HL-60 (cell line): ENCODE measurements around the gene ENKUR.

ENCODE experiments used
- DNase-seq, 2 experiments: peaks; one replicate each; pipeline ENCODE4 v3.0.0-alpha.2; 2010 to 2020; ENCODE audit warnings: low read depth in 1 of 2, low spot score in 1 of 2
- H3K27ac ChIP-seq: fragments of 250-450 bp; sonication (Bioruptor Pico); replicated peaks from 2 replicates; pipeline ENCODE4 v1.5.1; 2020; ENCODE audit warnings: mild to moderate bottlenecking, moderate library complexity
- H3K27me3 ChIP-seq: fragments of 250-450 bp; sonication (Bioruptor Pico); 2 replicates; pipeline ENCODE4 v1.5.1; 2021; ENCODE audit warnings: mild to moderate bottlenecking, moderate library complexity; ENCODE audit not compliant: insufficient read depth, poor library complexity, severe bottlenecking
- H3K4me3 ChIP-seq: replicated peaks from 2 replicates; pipeline ENCODE4 v1.5.1; 2011; ENCODE audit warnings: mild to moderate bottlenecking, control low read depth, low read length; ENCODE audit not compliant: insufficient read depth
- CTCF ChIP-seq: IDR thresholded peaks from one replicate; pipeline ENCODE4 v1.5.1; 2011; ENCODE audit warnings: low read length, control low read depth, inconsistent platforms; ENCODE audit not compliant: insufficient read depth
- GABPA ChIP-seq: IDR thresholded peaks from 2 replicates; pipeline ENCODE4 v1.6.1; 2012; ENCODE audit warnings: low read depth
- POLR2AphosphoS5 ChIP-seq: IDR thresholded peaks from 2 replicates; pipeline ENCODE4 v1.6.1; 2012; ENCODE audit warnings: low read depth
- REST ChIP-seq: IDR thresholded peaks from 2 replicates; pipeline ENCODE4 v1.6.1; 2012; ENCODE audit warnings: low read depth; ENCODE audit not compliant: insufficient replicate concordance
- SPI1 ChIP-seq: IDR thresholded peaks from 2 replicates; pipeline ENCODE4 v1.6.1; 2012; ENCODE audit warnings: low read depth, mild to moderate bottlenecking, borderline replicate concordance

Gene ENKUR

GRCh38 chr10:25039531-25039930, 23.6 kb upstream of the ENKUR start:
- Histone ChIP-seq H3K4me3 (no peak overlapping the region), H3K27me3 (no peaks in the 10 kb centered on the region), H3K27ac (no peak overlapping the region)
- TF ChIP-seq SPI1 (no peak), REST (no peak), POLR2AphosphoS5 (no peak), GABPA (no peak)
- DNase-seq = no peak

GRCh38 chr10:25038325-25038724, 22.4 kb upstream of the ENKUR start:
- DNase-seq = no peak
- TF ChIP-seq REST (no peak), SPI1 (no peak), GABPA (no peak), CTCF (no peak), POLR2AphosphoS5 (no peak)
- no peak overlapping the region for H3K4me3 ChIP-seq
- H3K27me3 ChIP-seq = no peaks in the 10 kb centered on the region
- H3K27ac ChIP-seq = no peak overlapping the region

- no peak for DNase-seq
- H3K27me3 ChIP-seq = no peaks in the 10 kb centered on the region
- no peak overlapping the region for H3K27ac ChIP-seq
- no peak overlapping the region for H3K4me3 ChIP-seq
- no peak for TF ChIP-seq REST
- no peak for TF ChIP-seq CTCF
- TF ChIP-seq SPI1 = no peak
- TF ChIP-seq POLR2AphosphoS5 = no peak
Measured at GRCh38 chr10:25036381-25036780, 20.4 kb upstream of the ENKUR start.

- no peak for TF ChIP-seq POLR2AphosphoS5
- TF ChIP-seq REST = no peak
- no peak for TF ChIP-seq GABPA
- no peak for TF ChIP-seq SPI1
- no peak for TF ChIP-seq CTCF
- no peak overlapping the region for H3K27ac ChIP-seq
- DNase-seq = no peak
Measured at GRCh38 chr10:25029519-25029918, 13.6 kb upstream of the ENKUR start.

More at GRCh38 chr10:25029519-25029918, 13.6 kb upstream of the ENKUR start:
- H3K4me3 ChIP-seq = no peak overlapping the region
- H3K27me3 ChIP-seq = no peaks in the 10 kb centered on the region
